ENCODE measurements around the gene MINK1. TPM values are rescaled to one million over a fixed set of nuclear protein-coding genes. Genes with fewer than 3 reads are reported as not detected.
"Not testable (repeated sequence)": the region's sequence is repeated elsewhere in the genome, so short reads cannot be mapped to it uniquely, and the experiment has no call there.

The MINK1 gene
- total RNA-seq, 1 experiment from 2014 or later: 48.3 TPM

- DNase-seq (ENCODE audit: low spot score): peak; percentile 63
- in situ Hi-C loops (cut with HindIII; ENCODE audit: low sequenced_read_pairs): no loop called here
Measured at GRCh38 chr17:4808378-4808767, 24.8 kb upstream of the MINK1 start.

DNA sequence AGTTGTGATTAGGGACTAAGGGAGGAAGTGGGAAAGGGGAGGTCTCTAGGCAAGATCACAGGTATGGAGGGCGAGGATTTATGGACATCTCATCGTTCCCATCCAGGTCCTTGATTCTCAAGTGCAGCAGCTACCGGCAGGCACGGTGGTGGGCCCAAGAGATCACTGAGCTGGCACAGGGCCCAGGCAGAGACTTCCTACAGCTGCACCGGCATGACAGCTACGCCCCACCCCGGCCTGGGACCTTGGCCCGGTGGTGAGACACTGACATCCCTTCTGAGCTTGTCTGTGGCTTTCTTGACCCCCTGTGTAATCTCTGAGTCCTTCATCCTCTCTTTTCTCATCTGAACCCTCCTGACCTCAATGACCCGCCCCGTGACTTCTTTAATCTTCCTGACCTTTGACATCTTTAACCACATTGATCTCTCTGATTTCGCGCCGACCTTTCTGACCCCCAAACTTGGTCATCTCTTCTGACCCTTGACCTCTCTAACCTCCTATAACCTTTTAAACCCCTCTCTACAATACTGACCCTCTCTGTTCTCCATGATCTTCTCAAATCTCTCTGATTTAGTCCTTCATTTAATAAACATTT is 22.3 kb upstream of the MINK1 start:
- in situ Hi-C loops (cut with HindIII; ENCODE audit: low sequenced_read_pairs): no loop called here
- no peak for DNase-seq (ENCODE audit: low spot score)

- DNase-seq (ENCODE audit: low spot score): no peak
- in situ Hi-C loops (cut with HindIII; ENCODE audit: low sequenced_read_pairs): no loop called here
Measured at GRCh38 chr17:4811471-4811870, 21.7 kb upstream of the MINK1 start.

GRCh38 chr17:4812690-4813089 is 20.4 kb upstream of the MINK1 start:
- DNase-seq (ENCODE audit: low spot score): no peak

GRCh38 chr17:4815043-4815675 is 18.0 kb upstream of the MINK1 start:
- in situ Hi-C loops (cut with HindIII; ENCODE audit: low sequenced_read_pairs): no loop called here
- no peak for DNase-seq (ENCODE audit: low spot score)

More at GRCh38 chr17:4812690-4813089, 20.4 kb upstream of the MINK1 start:
- in situ Hi-C loops (cut with HindIII; ENCODE audit: low sequenced_read_pairs): no loop called here

GRCh38 chr17:4816826-4817225 is 16.3 kb upstream of the MINK1 start:
- in situ Hi-C loops (cut with HindIII; ENCODE audit: low sequenced_read_pairs): no loop called here
- DNase-seq (ENCODE audit: low spot score): no peak

- in situ Hi-C loops (cut with HindIII; ENCODE audit: low sequenced_read_pairs): no loop called here
- no peak for DNase-seq (ENCODE audit: low spot score)
Measured at GRCh38 chr17:4818276-4818675, 14.9 kb upstream of the MINK1 start.

GRCh38 chr17:4822835-4823234 is 10.3 kb upstream of the MINK1 start:
- in situ Hi-C loops (cut with HindIII; ENCODE audit: low sequenced_read_pairs): no loop called here
- no peak for DNase-seq (ENCODE audit: low spot score)

DNA sequence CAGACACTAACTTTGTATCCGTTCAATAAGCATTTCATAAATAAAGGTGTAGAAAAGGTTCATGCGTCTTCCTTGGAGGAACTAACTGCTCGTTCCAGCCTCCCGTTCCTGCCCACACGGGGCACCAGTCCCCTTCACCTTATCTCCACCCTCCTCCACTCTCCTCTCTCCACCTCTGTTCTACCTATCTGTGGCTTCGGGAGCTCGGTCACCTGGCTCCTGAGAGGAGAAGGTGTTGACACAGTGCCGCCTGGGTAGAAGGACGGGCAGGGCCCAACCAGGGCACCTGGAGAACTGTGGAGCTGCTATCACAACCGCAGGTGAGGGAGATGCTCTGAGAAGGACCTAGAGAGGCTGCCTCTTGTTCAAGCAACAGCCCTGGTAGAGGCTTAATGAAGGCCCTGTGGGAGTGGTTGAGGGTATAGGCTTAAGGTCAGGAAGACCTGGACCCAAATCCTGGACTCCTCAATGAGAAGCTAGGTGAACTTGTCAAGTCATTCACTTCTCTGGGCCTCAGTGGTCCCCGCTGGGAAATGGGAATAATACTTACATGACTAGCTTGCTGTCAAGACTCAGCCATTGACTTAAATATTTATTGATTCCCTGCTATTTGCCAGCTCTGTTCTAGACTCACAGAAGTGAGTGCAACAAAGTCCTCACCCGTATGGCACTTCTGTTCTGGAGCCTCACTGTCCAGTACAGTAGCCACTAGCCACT is 9.6 kb upstream of the MINK1 start:
- in situ Hi-C loops (cut with HindIII; ENCODE audit: low sequenced_read_pairs): no loop called here
- no peak for DNase-seq (ENCODE audit: low spot score)

DNA sequence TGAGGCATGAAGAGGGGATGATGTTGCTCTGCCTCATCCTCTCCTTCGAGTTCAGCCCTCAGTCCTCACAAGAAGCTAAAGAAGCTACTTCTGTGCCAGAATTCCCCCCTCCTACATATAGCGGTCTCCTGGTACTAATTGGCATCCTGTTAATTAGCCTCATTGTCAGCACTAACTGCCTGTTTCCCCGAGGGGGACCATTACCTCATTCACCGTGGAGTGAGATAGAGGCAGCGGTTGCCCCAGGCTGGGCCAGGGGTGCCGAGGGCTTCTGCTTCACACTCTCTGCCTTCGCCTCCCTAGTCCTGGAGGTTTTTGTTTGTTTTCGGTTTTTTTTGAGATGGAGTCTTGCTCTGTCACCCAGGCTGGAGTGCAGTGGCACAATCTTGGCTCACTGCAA is 5.7 kb upstream of the MINK1 start:
- no peak for DNase-seq (ENCODE audit: low spot score)
- in situ Hi-C loops (cut with HindIII; ENCODE audit: low sequenced_read_pairs): no loop called here

GRCh38 chr17:4832829-4833177 is 337 bp upstream of the MINK1 start:
- not testable (repeated sequence) for DNase-seq (ENCODE audit: low spot score)
- in situ Hi-C loops (cut with HindIII; ENCODE audit: low sequenced_read_pairs): loop anchor here (10.0 kb wide), 1 partner anchor 108 kb away; no protein-coding TSS in a partner anchor

GRCh38 chr17:4833941-4834680 is 971 bp downstream of the MINK1 start:
- DNase-seq (ENCODE audit: low spot score): peak; percentile 34
- in situ Hi-C loops (cut with HindIII; ENCODE audit: low sequenced_read_pairs): loop anchor here (10.0 kb wide), 1 partner anchor 109 kb away; no protein-coding TSS in a partner anchor

GRCh38 chr17:4834681-4835020 is 1.5 kb downstream of the MINK1 start:
- in situ Hi-C loops (cut with HindIII; ENCODE audit: low sequenced_read_pairs): loop anchor here (10.0 kb wide), 1 partner anchor 110 kb away; no protein-coding TSS in a partner anchor

GRCh38 chr17:4836221-4836620 is 3.1 kb downstream of the MINK1 start:
- DNase-seq (ENCODE audit: low spot score): no peak
- in situ Hi-C loops (cut with HindIII; ENCODE audit: low sequenced_read_pairs): loop anchor here (10.0 kb wide), 1 partner anchor 111 kb away; no protein-coding TSS in a partner anchor

More at GRCh38 chr17:4834681-4835020, 1.5 kb downstream of the MINK1 start:
- peak; percentile 40 for DNase-seq (ENCODE audit: low spot score)

GRCh38 chr17:4837471-4838308 is 4.5 kb downstream of the MINK1 start:
- in situ Hi-C loops (cut with HindIII; ENCODE audit: low sequenced_read_pairs): loop anchor here (10.0 kb wide), 1 partner anchor 113 kb away; no protein-coding TSS in a partner anchor
- DNase-seq (ENCODE audit: low spot score): peak; percentile 38

GRCh38 chr17:4838309-4838785 is 5.2 kb downstream of the MINK1 start:
- in situ Hi-C loops (cut with HindIII; ENCODE audit: low sequenced_read_pairs): loop anchor here (10.0 kb wide), 1 partner anchor 114 kb away; no protein-coding TSS in a partner anchor
- no peak for DNase-seq (ENCODE audit: low spot score)

- no peak for DNase-seq (ENCODE audit: low spot score)
- in situ Hi-C loops (cut with HindIII; ENCODE audit: low sequenced_read_pairs): loop anchor here (10.0 kb wide), 1 partner anchor 114 kb away; no protein-coding TSS in a partner anchor
Measured at GRCh38 chr17:4839221-4839620, 6.1 kb downstream of the MINK1 start.

All from G401 (cell line).